ENCODE measurements around the gene TUBB2A. TPM values are rescaled to one million over a fixed set of nuclear protein-coding genes. Genes with fewer than 3 reads are reported as not detected.

TUBB2A gene
- total RNA-seq, 1 experiment from 2014 or later: 89.8 TPM

DNA sequence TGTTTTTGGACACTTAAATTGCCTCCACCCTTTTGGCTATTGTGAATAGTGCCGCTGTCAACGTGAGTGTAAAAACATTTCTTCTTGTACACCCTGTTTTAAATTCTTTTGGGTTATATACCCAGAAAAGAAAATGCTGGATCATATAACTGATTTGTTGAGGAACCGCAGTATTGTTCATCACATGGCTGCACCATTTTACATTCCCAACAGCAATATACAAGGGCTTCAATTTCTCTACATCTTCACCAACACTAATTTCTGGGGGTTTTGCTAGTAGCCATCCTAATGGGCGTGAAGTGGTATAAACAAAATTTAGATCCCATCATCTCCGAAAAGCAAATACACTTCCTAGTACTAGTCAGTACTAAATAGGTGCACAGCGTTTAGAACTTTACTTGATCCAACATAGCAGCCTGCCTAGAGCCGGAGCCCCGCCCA, 39.4 kb downstream of the TUBB2A start:
- peaks cover 16% of the 10 kb centered on the region for H3K4me1 Mint-ChIP-seq (ENCODE audit: low read depth, unreplicated experiment)
- no peaks in the 10 kb centered on the region for H3K27me3 Mint-ChIP-seq (ENCODE audit: insufficient read depth, unreplicated experiment)
- ChIA-PET CTCF (interaction anchor here (1.0 kb wide), 2 partner anchors 45 to 134 kb away, joined by 3 to 4 read pairs; no protein-coding TSS in a partner anchor), POLR2A (interaction anchor here (1.0 kb wide), 5 partner anchors 22 to 129 kb away, joined by 3 to 7 read pairs (median 3); no protein-coding TSS in a partner anchor)
- Histone ChIP-seq H3K9me3 (no peaks in the 10 kb centered on the region), H3K36me3 (ENCODE audit: control insufficient read depth, insufficient read depth, low read length) (no peaks in the 10 kb centered on the region; the same call in 1 of the 2 replicates), H3K27me3 (replicated peaks; ENCODE audit: control insufficient read depth, insufficient read depth, low read length) (no peaks in the 10 kb centered on the region), H3K4me3 (ENCODE audit: low read depth, low read length) (peak overlapping the region; percentile 75), H3K4me1 (peaks cover 16% of the 10 kb centered on the region)
- TSS peak; percentile 90 for BruUV-seq (replicated peaks)
- no peak for DNase-seq
- H3K27ac Mint-ChIP-seq (ENCODE audit: unreplicated experiment): peak overlapping the region; percentile 93
- peak overlapping the region; percentile 91 for H3K4me3 Mint-ChIP-seq (ENCODE audit: unreplicated experiment)
- TF ChIP-seq, protein P1, sequence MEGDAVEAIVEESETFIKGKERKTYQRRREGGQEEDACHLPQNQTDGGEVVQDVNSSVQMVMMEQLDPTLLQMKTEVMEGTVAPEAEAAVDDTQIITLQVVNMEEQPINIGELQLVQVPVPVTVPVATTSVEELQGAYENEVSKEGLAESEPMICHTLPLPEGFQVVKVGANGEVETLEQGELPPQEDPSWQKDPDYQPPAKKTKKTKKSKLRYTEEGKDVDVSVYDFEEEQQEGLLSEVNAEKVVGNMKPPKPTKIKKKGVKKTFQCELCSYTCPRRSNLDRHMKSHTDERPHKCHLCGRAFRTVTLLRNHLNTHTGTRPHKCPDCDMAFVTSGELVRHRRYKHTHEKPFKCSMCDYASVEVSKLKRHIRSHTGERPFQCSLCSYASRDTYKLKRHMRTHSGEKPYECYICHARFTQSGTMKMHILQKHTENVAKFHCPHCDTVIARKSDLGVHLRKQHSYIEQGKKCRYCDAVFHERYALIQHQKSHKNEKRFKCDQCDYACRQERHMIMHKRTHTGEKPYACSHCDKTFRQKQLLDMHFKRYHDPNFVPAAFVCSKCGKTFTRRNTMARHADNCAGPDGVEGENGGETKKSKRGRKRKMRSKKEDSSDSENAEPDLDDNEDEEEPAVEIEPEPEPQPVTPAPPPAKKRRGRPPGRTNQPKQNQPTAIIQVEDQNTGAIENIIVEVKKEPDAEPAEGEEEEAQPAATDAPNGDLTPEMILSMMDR (IDR thresholded peaks at IDR 0.05; ENCODE audit: insufficient read depth in 1 of 2, low read depth in 1 of 2, low read length in 1 of 2, severe bottlenecking in 1 of 2, unreplicated experiment in 1 of 2): no peak
- H3K36me3 Mint-ChIP-seq (ENCODE audit: insufficient read depth, unreplicated experiment): peaks cover 10% of the 10 kb centered on the region
- H3K9me3 Mint-ChIP-seq (ENCODE audit: unreplicated experiment): no peaks in the 10 kb centered on the region
- intact Hi-C loops (cut with micrococcal nuclease; ENCODE audit: unreplicated experiment): loop anchor here (1.0 to 2.0 kb wide), 3 partner anchors 49 to 133 kb away; partner anchors contain the start of gene NQO2

DNA sequence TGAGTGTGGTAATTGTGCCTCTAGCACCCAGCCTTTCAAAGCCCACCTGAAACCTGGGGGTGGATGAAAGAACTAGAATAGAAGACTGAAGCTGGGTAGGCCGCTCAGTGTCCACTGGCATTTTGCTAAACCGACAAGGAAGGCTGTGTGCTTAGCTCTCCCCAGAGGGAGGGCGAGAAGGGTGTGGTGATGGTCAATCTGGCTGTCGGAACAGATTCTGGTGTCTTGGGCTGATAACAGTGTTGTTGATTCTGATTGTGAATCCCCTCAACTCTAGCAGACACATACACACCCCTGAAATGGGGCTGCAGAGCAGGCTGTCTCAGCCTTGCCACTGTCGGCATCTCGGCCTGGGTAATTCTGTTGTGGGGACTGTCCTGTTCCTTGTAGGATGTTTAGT, 43.0 kb downstream of the TUBB2A start:
- Histone ChIP-seq H3K4me3 (ENCODE audit: low read depth, low read length) (no peak overlapping the region), H3K27me3 (replicated peaks; ENCODE audit: control insufficient read depth, insufficient read depth, low read length) (no peaks in the 10 kb centered on the region), H3K9me3 (no peaks in the 10 kb centered on the region), H3K4me1 (peaks cover 1% of the 10 kb centered on the region; the same call in 1 of the 2 replicates), H3K36me3 (ENCODE audit: control insufficient read depth, insufficient read depth, low read length) (no peaks in the 10 kb centered on the region; the same call in 1 of the 2 replicates)
- no peak overlapping the region for H3K27ac Mint-ChIP-seq (ENCODE audit: unreplicated experiment)
- CTCF ChIA-PET: no interaction called here
- intact Hi-C loops (cut with micrococcal nuclease; ENCODE audit: unreplicated experiment): no loop called here
- H3K4me1 Mint-ChIP-seq (ENCODE audit: low read depth, unreplicated experiment): peaks cover 13% of the 10 kb centered on the region
- H3K36me3 Mint-ChIP-seq (ENCODE audit: insufficient read depth, unreplicated experiment): peaks cover 11% of the 10 kb centered on the region
- H3K4me3 Mint-ChIP-seq (ENCODE audit: unreplicated experiment): no peak overlapping the region
- POLR2A ChIA-PET: no interaction called here
- BruUV-seq (replicated peaks): no TSS peak
- H3K9me3 Mint-ChIP-seq (ENCODE audit: unreplicated experiment): no peaks in the 10 kb centered on the region
- TF ChIP-seq, protein P1 (IDR thresholded peaks at IDR 0.05; ENCODE audit: insufficient read depth in 1 of 2, low read depth in 1 of 2, low read length in 1 of 2, severe bottlenecking in 1 of 2, unreplicated experiment in 1 of 2): no peak
- no peaks in the 10 kb centered on the region for H3K27me3 Mint-ChIP-seq (ENCODE audit: insufficient read depth, unreplicated experiment)
- no peak for DNase-seq

DNA sequence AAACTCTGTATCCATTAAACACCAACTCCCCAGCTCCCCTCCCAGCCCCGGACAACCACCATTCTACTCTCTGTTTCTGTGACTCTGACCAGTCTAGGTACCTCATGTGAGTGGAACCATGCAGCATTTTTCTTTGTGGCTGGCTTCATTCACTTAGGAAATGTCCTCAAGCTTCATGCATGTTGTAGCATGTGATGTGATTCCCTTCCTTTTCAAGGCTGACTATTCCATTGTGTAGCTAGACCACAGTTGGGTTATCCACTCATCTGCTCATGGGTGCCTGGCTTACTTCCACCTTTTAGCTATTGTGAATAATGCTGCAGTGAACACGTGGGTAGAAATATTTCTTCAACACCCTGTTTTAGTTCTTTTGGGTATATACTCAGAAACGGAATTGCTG, 47.6 kb downstream of the TUBB2A start:
- Mint-ChIP-seq H3K4me3 (ENCODE audit: unreplicated experiment) (no peak overlapping the region), H3K36me3 (ENCODE audit: insufficient read depth, unreplicated experiment) (peaks cover 26% of the 10 kb centered on the region), H3K9me3 (ENCODE audit: unreplicated experiment) (no peaks in the 10 kb centered on the region), H3K4me1 (ENCODE audit: low read depth, unreplicated experiment) (no peaks in the 10 kb centered on the region), H3K27ac (ENCODE audit: unreplicated experiment) (no peak overlapping the region), H3K27me3 (ENCODE audit: insufficient read depth, unreplicated experiment) (no peaks in the 10 kb centered on the region)
- no peaks in the 10 kb centered on the region for H3K36me3 ChIP-seq (ENCODE audit: control insufficient read depth, insufficient read depth, low read length)
- intact Hi-C loops (cut with micrococcal nuclease; ENCODE audit: unreplicated experiment): no loop called here
- BruUV-seq (replicated peaks): no TSS peak
- H3K27me3 ChIP-seq (replicated peaks; ENCODE audit: control insufficient read depth, insufficient read depth, low read length): no peaks in the 10 kb centered on the region
- H3K4me3 ChIP-seq (ENCODE audit: low read depth, low read length): no peak overlapping the region
- H3K9me3 ChIP-seq: no peaks in the 10 kb centered on the region
- no peaks in the 10 kb centered on the region for H3K4me1 ChIP-seq
- ChIA-PET CTCF (no interaction called here), POLR2A (interaction anchor here (0.6 kb wide), 1 partner anchor 41 kb away, joined by 4 read pairs; no protein-coding TSS in a partner anchor)
- TF ChIP-seq, protein P1 (IDR thresholded peaks at IDR 0.05; ENCODE audit: insufficient read depth in 1 of 2, low read depth in 1 of 2, low read length in 1 of 2, severe bottlenecking in 1 of 2, unreplicated experiment in 1 of 2): no peak
- DNase-seq: no peak
